PC-9 (cell line): Measurements from ENCODE around the gene OR2C1. TPM values are rescaled to one million over a fixed set of nuclear protein-coding genes. Genes with fewer than 3 reads are reported as not detected.

Experiments
- BruUV-seq: library from RNA; stranded (reverse); fragments of 400-500 nt; replicated peaks from 2 replicates; lab custom pipeline; 2021; lab: Mats Ljungman, UMichigan
- CTCF ChIA-PET: fragments of 300-600 bp; sonication (Branson Sonifier 250); formaldehyde crosslinking; loops from one replicate; lab custom pipeline; 2022; ENCODE audit warnings: antibody characterized with exemption; lab: Charles Lee
- POLR2A ChIA-PET: fragments of 300-600 bp; sonication (Branson Sonifier 250); formaldehyde crosslinking; loops from one replicate; lab custom pipeline; 2022; ENCODE audit warnings: antibody characterized with exemption; ENCODE audit not compliant: unreplicated experiment; lab: Charles Lee
- DNase-seq, 2 experiments: peaks; one replicate each; pipeline versions ENCODE4 v3.0.0 to v3.0.0-alpha.2; 2015 to 2022; ENCODE audit warnings: mixed read lengths in 1 of 2
- H2AFZ ChIP-seq: fragments of 200-600 bp; sonication (generic); 2 replicates; pipeline ENCODE4 v1.8.1; 2017; ENCODE audit warnings: antibody characterized with exemption
- H3F3A ChIP-seq: fragments of 200-600 bp; sonication (generic); 2 replicates; pipeline ENCODE4 v1.8.1; 2017; ENCODE audit warnings: antibody characterized with exemption, mild to moderate bottlenecking, low read depth; ENCODE audit not compliant: insufficient read depth
- H3K27ac ChIP-seq: fragments of 200-600 bp; sonication (generic); 2 replicates; pipeline ENCODE4 v1.6.1; 2016; ENCODE audit warnings: mixed run types
- H3K27me3 ChIP-seq: fragments of 200-600 bp; sonication (generic); 2 replicates; pipeline ENCODE4 v1.6.1; 2016; ENCODE audit warnings: low read depth, mixed run types; ENCODE audit not compliant: insufficient read depth
- H3K36me3 ChIP-seq: fragments of 200-600 bp; sonication (generic); 2 replicates; pipeline ENCODE4 v1.6.1; 2016; ENCODE audit warnings: low read depth, mixed run types
- H3K4me1 ChIP-seq: fragments of 200-600 bp; sonication (generic); replicated peaks from 2 replicates; pipeline ENCODE4 v1.6.1; 2016; ENCODE audit warnings: mixed run types; ENCODE audit not compliant: insufficient read depth
- H3K4me2 ChIP-seq: fragments of 200-600 bp; sonication (generic); 2 replicates; pipeline ENCODE4 v1.6.1; 2017; ENCODE audit warnings: mixed run types
- H3K4me3 ChIP-seq: fragments of 200-600 bp; sonication (generic); 2 replicates; pipeline ENCODE4 v1.6.1; 2016; ENCODE audit warnings: mixed run types
- H3K79me2 ChIP-seq: fragments of 200-600 bp; sonication (generic); 2 replicates; pipeline ENCODE4 v1.6.1; 2017; ENCODE audit warnings: low read depth, mixed run types
- H3K9me2 ChIP-seq: fragments of 200-600 bp; sonication (generic); 2 replicates; pipeline ENCODE4 v1.8.1; 2017; ENCODE audit warnings: mild to moderate bottlenecking; ENCODE audit not compliant: insufficient read depth
- H3K9me3 ChIP-seq: fragments of 200-600 bp; sonication (generic); 2 replicates; pipeline ENCODE4 v1.8.1; 2016; ENCODE audit warnings: low read depth; ENCODE audit not compliant: insufficient read depth
- H4K20me1 ChIP-seq: fragments of 200-600 bp; sonication (generic); 2 replicates; pipeline ENCODE4 v1.8.1; 2017; ENCODE audit not compliant: insufficient read depth
- EZH2 ChIP-seq: fragments of 200-600 bp; sonication (generic); IDR thresholded peaks from 2 replicates; pipeline ENCODE4 v1.8.0; 2017; ENCODE audit warnings: antibody characterized with exemption, low read depth
- intact Hi-C: fragments of 100-400 bp; cut with micrococcal nuclease; formaldehyde crosslinking; loops from one replicate; pipeline ENCODE4 v1.10.0; 2022; ENCODE audit not compliant: unreplicated experiment
- total RNA-seq: library from RNA; stranded (reverse); gene quantifications from 2 replicates; pipeline ENCODE4 v1.2.3, GENCODE V29; 2021
- TF ChIP-seq, protein P1 (sequence below): fragments of 200-600 bp; sonication (generic); conservative IDR thresholded peaks from 2 replicates; pipeline ENCODE4 v1.6.1; 2017; ENCODE audit warnings: mixed run types, antibody characterized with exemption, mild to moderate bottlenecking, moderate library complexity

The OR2C1 gene
- total RNA-seq, 1 experiment from 2014 or later: not detected

DNA sequence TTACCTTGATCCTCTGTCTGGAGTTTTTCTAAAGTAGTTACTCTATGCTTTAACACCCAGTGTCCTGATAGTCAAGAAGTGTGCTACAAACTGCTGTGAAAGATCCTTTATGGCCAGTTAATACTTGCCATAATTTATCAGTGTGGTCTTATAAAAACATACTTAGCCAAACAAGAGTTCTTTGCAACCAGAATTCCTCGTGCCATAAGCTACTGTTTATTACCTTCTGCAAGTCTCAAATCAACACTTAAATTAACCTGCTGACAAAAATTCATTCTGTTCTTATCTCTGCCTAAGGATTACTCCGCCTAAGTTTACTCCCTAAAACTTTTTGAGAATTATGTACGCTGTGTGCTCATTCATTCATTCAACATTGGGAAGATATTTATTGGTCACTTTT lies 27.6 kb upstream of the OR2C1 start:
- no TSS peak for BruUV-seq
- CTCF ChIA-PET: no interaction called here
- TF ChIP-seq, protein P1, sequence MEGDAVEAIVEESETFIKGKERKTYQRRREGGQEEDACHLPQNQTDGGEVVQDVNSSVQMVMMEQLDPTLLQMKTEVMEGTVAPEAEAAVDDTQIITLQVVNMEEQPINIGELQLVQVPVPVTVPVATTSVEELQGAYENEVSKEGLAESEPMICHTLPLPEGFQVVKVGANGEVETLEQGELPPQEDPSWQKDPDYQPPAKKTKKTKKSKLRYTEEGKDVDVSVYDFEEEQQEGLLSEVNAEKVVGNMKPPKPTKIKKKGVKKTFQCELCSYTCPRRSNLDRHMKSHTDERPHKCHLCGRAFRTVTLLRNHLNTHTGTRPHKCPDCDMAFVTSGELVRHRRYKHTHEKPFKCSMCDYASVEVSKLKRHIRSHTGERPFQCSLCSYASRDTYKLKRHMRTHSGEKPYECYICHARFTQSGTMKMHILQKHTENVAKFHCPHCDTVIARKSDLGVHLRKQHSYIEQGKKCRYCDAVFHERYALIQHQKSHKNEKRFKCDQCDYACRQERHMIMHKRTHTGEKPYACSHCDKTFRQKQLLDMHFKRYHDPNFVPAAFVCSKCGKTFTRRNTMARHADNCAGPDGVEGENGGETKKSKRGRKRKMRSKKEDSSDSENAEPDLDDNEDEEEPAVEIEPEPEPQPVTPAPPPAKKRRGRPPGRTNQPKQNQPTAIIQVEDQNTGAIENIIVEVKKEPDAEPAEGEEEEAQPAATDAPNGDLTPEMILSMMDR: no peak
- TF ChIP-seq EZH2: no peak
- H3K9me3 ChIP-seq: no peaks in the 10 kb centered on the region
- H3K9me2 ChIP-seq: no peaks in the 10 kb centered on the region
- H3K4me3 ChIP-seq: no peak overlapping the region
- no peaks in the 10 kb centered on the region for H3K4me1 ChIP-seq
- no peak for DNase-seq
- H3K27ac ChIP-seq: no peak overlapping the region
- no peaks in the 10 kb centered on the region for H3K79me2 ChIP-seq
- peaks cover 17% of the 10 kb centered on the region; the same call in 1 of the 2 replicates for H3K27me3 ChIP-seq
- H2AFZ ChIP-seq: no peak overlapping the region
- no peak overlapping the region for H3K4me2 ChIP-seq
- intact Hi-C loops: no loop called here
- no peaks in the 10 kb centered on the region for H3F3A ChIP-seq
- POLR2A ChIA-PET: no interaction called here
- H4K20me1 ChIP-seq: no peaks in the 10 kb centered on the region
- H3K36me3 ChIP-seq: no peaks in the 10 kb centered on the region

DNA sequence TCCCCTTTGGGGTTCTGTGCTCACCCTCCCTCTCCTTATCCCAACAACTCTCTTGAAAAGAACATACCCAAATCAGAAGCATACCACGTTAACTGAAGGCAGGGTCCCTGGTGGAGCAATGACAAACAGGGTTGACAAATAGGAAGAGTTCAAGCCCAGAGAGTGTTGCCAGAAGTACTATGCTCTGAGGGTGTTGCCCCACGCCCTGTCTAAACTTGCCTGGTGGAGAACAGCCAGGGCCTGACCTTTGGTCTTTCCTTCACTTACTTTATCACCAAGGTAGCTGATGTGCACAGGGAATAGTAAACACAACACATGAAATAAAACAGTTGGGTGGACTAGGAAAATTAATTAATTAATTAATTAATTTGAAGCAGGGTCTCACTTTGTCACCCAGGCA lies 27.0 kb upstream of the OR2C1 start:
- H3K27me3 ChIP-seq: peaks cover 17% of the 10 kb centered on the region; the same call in 1 of the 2 replicates
- ChIA-PET POLR2A (no interaction called here), CTCF (no interaction called here)
- no peak overlapping the region for H2AFZ ChIP-seq
- intact Hi-C loops: no loop called here
- H3K79me2 ChIP-seq: no peaks in the 10 kb centered on the region
- H3K9me2 ChIP-seq: no peaks in the 10 kb centered on the region
- H3K4me3 ChIP-seq: no peak overlapping the region
- no peaks in the 10 kb centered on the region for H3K36me3 ChIP-seq
- TF ChIP-seq, protein P1: no peak
- no peak for TF ChIP-seq EZH2
- H3F3A ChIP-seq: no peaks in the 10 kb centered on the region
- no peak overlapping the region for H3K27ac ChIP-seq
- no peak overlapping the region for H3K4me2 ChIP-seq
- BruUV-seq: no TSS peak
- H3K4me1 ChIP-seq: no peaks in the 10 kb centered on the region
- no peaks in the 10 kb centered on the region for H4K20me1 ChIP-seq
- no peaks in the 10 kb centered on the region for H3K9me3 ChIP-seq
- no peak for DNase-seq

- no peaks in the 10 kb centered on the region for H4K20me1 ChIP-seq
- H3K27ac ChIP-seq: no peak overlapping the region
- no peak for DNase-seq
- no peak for TF ChIP-seq EZH2
- TF ChIP-seq, protein P1: no peak
- no peaks in the 10 kb centered on the region for H3K9me3 ChIP-seq
- 0 out of 2 replicates have a peak, but pooled peaks cover 3% of the 10 kb centered on the region for H3K9me2 ChIP-seq
- peaks cover 70% of the 10 kb centered on the region for H3K27me3 ChIP-seq
- H3F3A ChIP-seq: no peaks in the 10 kb centered on the region
- no peaks in the 10 kb centered on the region for H3K36me3 ChIP-seq
- H2AFZ ChIP-seq: no peak overlapping the region
- no TSS peak for BruUV-seq
- ChIA-PET POLR2A (no interaction called here), CTCF (no interaction called here)
- intact Hi-C loops: no loop called here
- no peak overlapping the region for H3K4me2 ChIP-seq
- no peaks in the 10 kb centered on the region for H3K4me1 ChIP-seq
- H3K79me2 ChIP-seq: no peaks in the 10 kb centered on the region
- no peak overlapping the region for H3K4me3 ChIP-seq
Observed at GRCh38 chr16:3346041-3346440, 9.6 kb upstream of the OR2C1 start.
